Colon (tissue), 2 donors: ENCODE measurements around the gene AGO1.

ENCODE experiments used
- FAIRE-seq: peaks from 2 replicates; lab custom pipeline; 2012; peaks lifted over from hg19 to GRCh38; lab: Jason Lieb, UNC
- donor health status: control.
- donor health status: control.

Gene AGO1

GRCh38 chr1:35882945-35883634 lies at the start of gene AGO1:
AGO1 (plus strand) TSS chr1:35883209; CDS start chr1:35883422, 213 bp downstream.
- FAIRE-seq, result no peak

GRCh38 chr1:35833395-35833794 lies 49.6 kb upstream of the AGO1 start:
- no peak for FAIRE-seq

GRCh38 chr1:35834218-35834617 lies 48.8 kb upstream of the AGO1 start:
- FAIRE-seq, result no peak

GRCh38 chr1:35835398-35835797 lies 47.6 kb upstream of the AGO1 start:
- FAIRE-seq, result no peak

- FAIRE-seq, result no peak
These were observed 46.3 kb upstream of the AGO1 start for GRCh38 chr1:35836734-35837133.

- FAIRE-seq, result no peak
These were observed 44.2 kb upstream of the AGO1 start for GRCh38 chr1:35838693-35839245.

GRCh38 chr1:35844826-35845225 lies 38.2 kb upstream of the AGO1 start:
- FAIRE-seq, result no peak

- FAIRE-seq, result no peak
These were observed 37.2 kb upstream of the AGO1 start for GRCh38 chr1:35845766-35846165.

- no peak for FAIRE-seq
These were observed 35.0 kb upstream of the AGO1 start for GRCh38 chr1:35847935-35848565.

- FAIRE-seq, result no peak
These were observed 33.0 kb upstream of the AGO1 start for GRCh38 chr1:35850051-35850450.

- FAIRE-seq, result no peak
These were observed 32.3 kb upstream of the AGO1 start for GRCh38 chr1:35850716-35851115.

- no peak for FAIRE-seq
These were observed 31.7 kb upstream of the AGO1 start for GRCh38 chr1:35851132-35851869.

GRCh38 chr1:35852241-35852640 lies 30.8 kb upstream of the AGO1 start:
- no peak for FAIRE-seq

- FAIRE-seq, result no peak
These were observed 27.9 kb upstream of the AGO1 start for GRCh38 chr1:35854989-35855700.

- FAIRE-seq, result no peak
These were observed 26.0 kb upstream of the AGO1 start for GRCh38 chr1:35856964-35857363.

- FAIRE-seq, result no peak
These were observed 25.2 kb upstream of the AGO1 start for GRCh38 chr1:35857830-35858229.

GRCh38 chr1:35860696-35861095 lies 22.3 kb upstream of the AGO1 start:
- no peak for FAIRE-seq

GRCh38 chr1:35863136-35863535 lies 19.9 kb upstream of the AGO1 start:
- no peak for FAIRE-seq

- FAIRE-seq, result no peak
These were observed 19.0 kb upstream of the AGO1 start for GRCh38 chr1:35863881-35864625.

GRCh38 chr1:35864813-35865212 lies 18.2 kb upstream of the AGO1 start:
- no peak for FAIRE-seq

GRCh38 chr1:35866991-35867390 lies 16.0 kb upstream of the AGO1 start:
- FAIRE-seq, result no peak
